ENCODE measurements around the gene FAM170B. TPM values are rescaled to one million over a fixed set of nuclear protein-coding genes. Genes with fewer than 3 reads are reported as not detected.
A peak's percentile ranks its signal among the peaks of the same experiment; 100 is the strongest.

FAM170B gene
- total and polyA plus RNA-seq, 9 of the 15 experiments (the other 6 are each of a cell fraction or from before 2014, with no cell fraction given), result 0.11 to 0.21 TPM; not detected in 7

DNA sequence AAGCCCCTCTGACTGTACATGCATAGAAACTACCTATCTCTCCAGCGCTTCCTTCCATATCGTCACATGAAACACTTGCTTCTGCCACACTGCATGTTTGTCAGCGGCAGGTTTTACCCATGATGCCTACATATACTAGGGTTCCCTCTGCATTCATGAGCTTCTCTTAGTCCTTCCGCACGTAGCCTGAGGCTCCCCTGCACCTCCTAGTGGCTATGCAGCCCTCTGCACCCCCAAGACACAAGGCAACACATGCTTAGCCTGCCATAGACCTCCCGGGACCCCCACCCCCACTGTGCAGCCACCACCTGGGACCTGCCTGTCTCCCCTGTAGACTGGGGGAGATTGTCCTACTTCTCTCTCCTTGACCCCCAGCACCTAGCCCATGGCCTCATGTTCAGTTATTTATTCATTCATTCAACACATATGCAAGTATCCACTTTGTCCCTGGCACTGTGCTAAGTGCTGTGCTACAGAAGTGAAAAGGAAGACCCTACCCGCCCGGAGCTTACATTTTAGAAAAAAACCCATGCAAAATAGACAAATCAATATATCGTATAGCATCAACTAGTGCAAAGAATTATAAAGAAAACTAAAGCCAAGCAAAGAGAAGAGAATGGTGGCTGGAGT lies 30.9 kb upstream of the FAM170B start (continued):
- TF ChIP-seq MTA2 (IDR thresholded peaks at IDR 0.05; ENCODE audit: low read depth), result no peak
- TF ChIP-seq, protein P1, sequence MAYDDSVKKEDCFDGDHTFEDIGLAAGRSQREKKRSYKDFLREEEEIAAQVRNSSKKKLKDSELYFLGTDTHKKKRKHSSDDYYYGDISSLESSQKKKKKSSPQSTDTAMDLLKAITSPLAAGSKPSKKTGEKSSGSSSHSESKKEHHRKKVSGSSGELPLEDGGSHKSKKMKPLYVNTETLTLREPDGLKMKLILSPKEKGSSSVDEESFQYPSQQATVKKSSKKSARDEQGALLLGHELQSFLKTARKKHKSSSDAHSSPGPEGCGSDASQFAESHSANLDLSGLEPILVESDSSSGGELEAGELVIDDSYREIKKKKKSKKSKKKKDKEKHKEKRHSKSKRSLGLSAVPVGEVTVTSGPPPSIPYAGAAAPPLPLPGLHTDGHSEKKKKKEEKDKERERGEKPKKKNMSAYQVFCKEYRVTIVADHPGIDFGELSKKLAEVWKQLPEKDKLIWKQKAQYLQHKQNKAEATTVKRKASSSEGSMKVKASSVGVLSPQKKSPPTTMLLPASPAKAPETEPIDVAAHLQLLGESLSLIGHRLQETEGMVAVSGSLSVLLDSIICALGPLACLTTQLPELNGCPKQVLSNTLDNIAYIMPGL (CRISPR knock-in tag; IDR thresholded peaks at IDR 0.05), result peak; percentile 68

DNA sequence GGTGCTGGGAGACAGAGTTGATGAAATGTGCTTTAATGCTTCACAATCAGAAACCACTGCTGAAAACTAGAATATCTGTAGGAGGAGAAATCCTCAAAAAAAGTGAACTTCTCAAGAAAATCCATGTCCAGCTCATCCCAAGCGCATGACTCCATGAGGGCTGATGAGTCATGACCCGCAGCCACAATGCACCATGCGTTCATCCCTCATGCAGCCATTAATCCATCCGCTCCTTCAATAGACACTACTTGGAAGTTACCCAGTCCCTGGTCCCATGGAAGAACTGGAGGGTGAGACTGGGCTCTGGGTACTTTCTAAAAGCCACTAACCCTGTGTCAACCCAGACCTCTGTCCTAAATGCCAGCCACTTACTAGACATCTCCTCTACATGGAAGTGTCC lies 29.9 kb upstream of the FAM170B start:
- no peak overlapping the region for H3K4me3 ChIP-seq
- no peaks in the 10 kb centered on the region for H3K27me3 ChIP-seq (ENCODE audit: control insufficient read depth in 2 of 2, insufficient read depth in 2 of 2, low read length in 2 of 2)
- no peak overlapping the region; the same call in 2 of the 3 replicates for H3K27ac ChIP-seq (ENCODE audit: extremely low read depth, low read depth, low read length)
- no peak for DNase-seq (ENCODE audit: extremely low read depth in 1 of 4, low spot score in 3 of 4)
- H3K4me1 ChIP-seq (replicated peaks in 1 of 2; ENCODE audit: control insufficient read depth in 2 of 2, insufficient read depth in 2 of 2, low read length in 2 of 2), result peaks cover 65 to 84% of the 10 kb centered on the region in 2 experiments
- no peak overlapping the region for H3K9ac ChIP-seq (ENCODE audit: insufficient read depth in 1 of 2, low read depth in 2 of 2, low read length in 2 of 2)
- no peak for ATAC-seq
- BruUV-seq (replicated peaks), result no TSS peak
- POLR2A ChIA-PET, result interaction anchor here (1.5 kb wide), 2 partner anchors 11 to 17 kb away, joined by 3 read pairs; no protein-coding TSS in a partner anchor
- peaks cover 20% of the 10 kb centered on the region; the same call in 1 of the 3 replicates for H3K79me2 ChIP-seq (ENCODE audit: control insufficient read depth, insufficient read depth, low read length)
- no peaks in the 10 kb centered on the region for H3K9me3 ChIP-seq (replicated peaks; ENCODE audit: control insufficient read depth, insufficient read depth, low read depth, low read length)
- 79% methylated on average over 4 of the region's 4 CpGs for WGBS (ENCODE audit: insufficient coverage, low coverage, missing lambda C conversion rate)
- peaks cover 5% of the 10 kb centered on the region for H3K9me1 ChIP-seq (ENCODE audit: control insufficient read depth, insufficient read depth, low read length)
- no peaks in the 10 kb centered on the region for H4K20me1 ChIP-seq (replicated peaks; ENCODE audit: control insufficient read depth, insufficient read depth, low read length)
- H3K36me3 ChIP-seq (ENCODE audit: control insufficient read depth, insufficient read depth, low read length), result peaks cover 85% of the 10 kb centered on the region
- H3K4me2 ChIP-seq (ENCODE audit: insufficient read depth, low read length), result no peak overlapping the region
- no peak for FAIRE-seq
- intact Hi-C loops (cut with micrococcal nuclease), result loop anchor here (2.0 to 5.0 kb wide), 4 partner anchors 53 to 349 kb away; no protein-coding TSS in a partner anchor
- in situ Hi-C loops (cut with MboI), result no loop called here
- peak overlapping the region; percentile 58; the same call in 1 of the 2 replicates for H2AFZ ChIP-seq (ENCODE audit: low read depth, low read length)
- CTCF ChIA-PET (ENCODE audit: low intra/inter-chr PET ratio), result no interaction called here
- peak; percentile 79 for TF ChIP-seq JUN (IDR thresholded peaks at IDR 0.05; ENCODE audit: borderline replicate concordance, low read depth, low read length)
- TF ChIP-seq JUN (CRISPR knock-in tag; IDR thresholded peaks at IDR 0.05; ENCODE audit: borderline replicate concordance), result no peak
- no peak for TF ChIP-seq WHSC1 (IDR thresholded peaks at IDR 0.05; ENCODE audit: low read length)
- TF ChIP-seq DMBX1 (CRISPR knock-in tag; IDR thresholded peaks at IDR 0.05; ENCODE audit: borderline replicate concordance), result peak; percentile 69; the same call in 1 of the 2 replicates
- no peak for TF ChIP-seq ILF3 (IDR thresholded peaks at IDR 0.05; ENCODE audit: borderline replicate concordance)
- TF ChIP-seq, protein P2, sequence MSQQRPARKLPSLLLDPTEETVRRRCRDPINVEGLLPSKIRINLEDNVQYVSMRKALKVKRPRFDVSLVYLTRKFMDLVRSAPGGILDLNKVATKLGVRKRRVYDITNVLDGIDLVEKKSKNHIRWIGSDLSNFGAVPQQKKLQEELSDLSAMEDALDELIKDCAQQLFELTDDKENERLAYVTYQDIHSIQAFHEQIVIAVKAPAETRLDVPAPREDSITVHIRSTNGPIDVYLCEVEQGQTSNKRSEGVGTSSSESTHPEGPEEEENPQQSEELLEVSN (IDR thresholded peaks at IDR 0.05; ENCODE audit: borderline replicate concordance in 1 of 2, extremely low read depth in 1 of 2, insufficient read depth in 1 of 2, insufficient read length in 1 of 2, low read depth in 1 of 2, low read length in 1 of 2, poor library complexity in 1 of 2, severe bottlenecking in 1 of 2), result peak in 1 of 2 experiments; percentile 61
- TF ChIP-seq, protein P3, sequence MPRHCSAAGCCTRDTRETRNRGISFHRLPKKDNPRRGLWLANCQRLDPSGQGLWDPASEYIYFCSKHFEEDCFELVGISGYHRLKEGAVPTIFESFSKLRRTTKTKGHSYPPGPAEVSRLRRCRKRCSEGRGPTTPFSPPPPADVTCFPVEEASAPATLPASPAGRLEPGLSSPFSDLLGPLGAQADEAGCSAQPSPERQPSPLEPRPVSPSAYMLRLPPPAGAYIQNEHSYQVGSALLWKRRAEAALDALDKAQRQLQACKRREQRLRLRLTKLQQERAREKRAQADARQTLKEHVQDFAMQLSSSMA (CRISPR knock-in tag; IDR thresholded peaks at IDR 0.05), result no peak
- TF ChIP-seq, protein P4, sequence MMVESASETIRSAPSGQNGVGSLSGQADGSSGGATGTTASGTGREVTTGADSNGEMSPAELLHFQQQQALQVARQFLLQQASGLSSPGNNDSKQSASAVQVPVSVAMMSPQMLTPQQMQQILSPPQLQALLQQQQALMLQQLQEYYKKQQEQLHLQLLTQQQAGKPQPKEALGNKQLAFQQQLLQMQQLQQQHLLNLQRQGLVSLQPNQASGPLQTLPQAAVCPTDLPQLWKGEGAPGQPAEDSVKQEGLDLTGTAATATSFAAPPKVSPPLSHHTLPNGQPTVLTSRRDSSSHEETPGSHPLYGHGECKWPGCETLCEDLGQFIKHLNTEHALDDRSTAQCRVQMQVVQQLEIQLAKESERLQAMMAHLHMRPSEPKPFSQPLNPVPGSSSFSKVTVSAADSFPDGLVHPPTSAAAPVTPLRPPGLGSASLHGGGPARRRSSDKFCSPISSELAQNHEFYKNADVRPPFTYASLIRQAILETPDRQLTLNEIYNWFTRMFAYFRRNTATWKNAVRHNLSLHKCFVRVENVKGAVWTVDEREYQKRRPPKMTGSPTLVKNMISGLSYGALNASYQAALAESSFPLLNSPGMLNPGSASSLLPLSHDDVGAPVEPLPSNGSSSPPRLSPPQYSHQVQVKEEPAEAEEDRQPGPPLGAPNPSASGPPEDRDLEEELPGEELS (CRISPR knock-in tag; IDR thresholded peaks at IDR 0.05; ENCODE audit: borderline replicate concordance), result no peak; the same call in 1 of the 2 replicates
- TF ChIP-seq ZNF24 (IDR thresholded peaks at IDR 0.05), result 0 out of 2 replicates have a peak, but pooled peaks have one; percentile 8

Measured in K562 (cell line).